Adipocyte (in vitro differentiated cells): Measurements from ENCODE around the gene LOXHD1.

Source experiments
- DNase-seq: peaks from one replicate; pipeline ENCODE4 v3.0.0-alpha.2; 2015; ENCODE audit warnings: low read depth
- H3K27me3 ChIP-seq: replicated peaks from 2 replicates; pipeline ENCODE4 v1.7.0; 2013; ENCODE audit warnings: mild to moderate bottlenecking, low read length, moderate library complexity; ENCODE audit not compliant: control insufficient read depth, insufficient read depth
- H3K36me3 ChIP-seq: 2 replicates; pipeline ENCODE4 v1.7.0; 2013; ENCODE audit warnings: low read length, mild to moderate bottlenecking, moderate library complexity; ENCODE audit not compliant: control insufficient read depth, insufficient read depth, severe bottlenecking
- H3K4me1 ChIP-seq: 2 replicates; pipeline ENCODE4 v1.7.0; 2013; ENCODE audit warnings: mild to moderate bottlenecking, low read length, moderate library complexity; ENCODE audit not compliant: control insufficient read depth, insufficient read depth
- H3K4me3 ChIP-seq: 2 replicates; pipeline ENCODE4 v1.7.0; 2013; ENCODE audit warnings: mild to moderate bottlenecking, low read length, moderate library complexity
- H3K9ac ChIP-seq: 2 replicates; pipeline ENCODE4 v1.7.0; 2013; ENCODE audit warnings: mild to moderate bottlenecking, low read length, moderate library complexity
- H3K9me3 ChIP-seq: 2 replicates; pipeline ENCODE4 v1.7.0; 2013; ENCODE audit warnings: mild to moderate bottlenecking, low read length, moderate library complexity; ENCODE audit not compliant: control insufficient read depth

Gene LOXHD1

GRCh38 chr18:46485675-46486194 is 171.3 kb downstream of the LOXHD1 start:
- no peak for DNase-seq
- no peaks in the 10 kb centered on the region for H3K36me3 ChIP-seq
- peaks cover 9% of the 10 kb centered on the region for H3K9me3 ChIP-seq
- peaks cover 24% of the 10 kb centered on the region for H3K27me3 ChIP-seq
- H3K4me3 ChIP-seq = no peak overlapping the region
- H3K9ac ChIP-seq = no peak overlapping the region
- H3K4me1 ChIP-seq = no peaks in the 10 kb centered on the region

GRCh38 chr18:46484971-46485370 is 172.0 kb downstream of the LOXHD1 start:
- Histone ChIP-seq H3K9ac (no peak overlapping the region), H3K36me3 (no peaks in the 10 kb centered on the region), H3K4me3 (no peak overlapping the region), H3K27me3 (peaks cover 24% of the 10 kb centered on the region), H3K4me1 (no peaks in the 10 kb centered on the region), H3K9me3 (peaks cover 9% of the 10 kb centered on the region)
- DNase-seq = no peak

DNA sequence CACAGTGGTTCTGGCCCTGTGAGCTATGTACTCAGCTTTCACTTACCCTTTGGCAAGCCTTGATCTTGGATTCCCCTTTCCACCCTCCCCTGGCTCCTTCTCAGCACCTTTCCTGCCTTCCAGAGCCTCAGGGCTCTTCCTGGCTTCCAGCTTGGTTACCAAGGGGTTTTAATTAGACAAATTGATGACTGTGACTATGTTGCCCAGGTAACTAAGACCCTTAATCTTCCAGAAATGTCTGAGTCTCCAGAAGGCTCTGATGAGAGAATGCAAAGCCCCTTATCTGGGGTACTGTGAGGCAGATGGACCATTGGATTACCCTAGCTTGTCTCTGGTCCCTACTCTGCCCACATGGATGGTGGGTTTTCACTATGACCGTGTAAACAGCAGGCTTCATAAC is 174.2 kb downstream of the LOXHD1 start:
- no peaks in the 10 kb centered on the region for H3K36me3 ChIP-seq
- H3K4me3 ChIP-seq = no peak overlapping the region
- no peak for DNase-seq
- H3K9me3 ChIP-seq = peaks cover 9% of the 10 kb centered on the region
- peaks cover 39% of the 10 kb centered on the region for H3K27me3 ChIP-seq
- no peaks in the 10 kb centered on the region for H3K4me1 ChIP-seq
- no peak overlapping the region for H3K9ac ChIP-seq

DNA sequence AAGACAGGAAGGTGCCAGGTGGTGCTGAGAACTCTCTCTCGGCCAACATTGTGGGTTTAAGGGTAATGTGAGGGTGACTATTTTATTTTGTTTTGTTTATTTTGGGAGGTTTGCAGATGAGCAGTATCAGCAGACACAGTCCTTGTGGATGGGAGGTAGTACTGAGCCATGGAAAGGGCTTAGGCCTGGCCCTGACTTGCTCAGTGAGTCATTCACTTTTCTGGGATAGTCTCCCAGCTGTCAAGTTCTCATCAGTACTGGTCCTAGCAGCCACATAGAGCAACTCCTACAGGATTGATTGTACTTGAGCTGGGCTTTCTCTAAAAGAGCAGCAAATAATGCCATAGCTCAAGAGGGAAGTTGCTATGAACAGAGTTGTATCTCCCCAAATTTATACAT is 175.2 kb downstream of the LOXHD1 start:
- no peak for DNase-seq
- Histone ChIP-seq H3K9ac (no peak overlapping the region), H3K9me3 (peaks cover 9% of the 10 kb centered on the region), H3K4me1 (no peaks in the 10 kb centered on the region), H3K4me3 (no peak overlapping the region), H3K36me3 (no peaks in the 10 kb centered on the region), H3K27me3 (peaks cover 45% of the 10 kb centered on the region)

GRCh38 chr18:46481048-46481846 is 175.8 kb downstream of the LOXHD1 start:
- no peaks in the 10 kb centered on the region for H3K36me3 ChIP-seq
- peaks cover 45% of the 10 kb centered on the region for H3K27me3 ChIP-seq
- no peak overlapping the region for H3K4me3 ChIP-seq
- peaks cover 9% of the 10 kb centered on the region for H3K9me3 ChIP-seq
- DNase-seq = peak; percentile 63
- H3K4me1 ChIP-seq = no peaks in the 10 kb centered on the region
- H3K9ac ChIP-seq = no peak overlapping the region

GRCh38 chr18:46480226-46480625 is 176.8 kb downstream of the LOXHD1 start:
- peaks cover 9% of the 10 kb centered on the region for H3K9me3 ChIP-seq
- H3K27me3 ChIP-seq = peaks cover 45% of the 10 kb centered on the region

GRCh38 chr18:46478796-46479195 is 178.2 kb downstream of the LOXHD1 start:
- peaks cover 32% of the 10 kb centered on the region for H3K27me3 ChIP-seq
- no peak overlapping the region for H3K4me3 ChIP-seq
- no peaks in the 10 kb centered on the region for H3K4me1 ChIP-seq
- H3K9me3 ChIP-seq = peaks cover 9% of the 10 kb centered on the region
- no peak overlapping the region for H3K9ac ChIP-seq
- no peak for DNase-seq
- H3K36me3 ChIP-seq = no peaks in the 10 kb centered on the region

More at GRCh38 chr18:46480226-46480625, 176.8 kb downstream of the LOXHD1 start:
- Histone ChIP-seq H3K36me3 (no peaks in the 10 kb centered on the region), H3K4me1 (no peaks in the 10 kb centered on the region), H3K4me3 (no peak overlapping the region), H3K9ac (no peak overlapping the region)
- peak; percentile 24 for DNase-seq

- no peak for DNase-seq
Observed at GRCh38 chr18:46477425-46478011, 179.5 kb downstream of the LOXHD1 start.

DNA sequence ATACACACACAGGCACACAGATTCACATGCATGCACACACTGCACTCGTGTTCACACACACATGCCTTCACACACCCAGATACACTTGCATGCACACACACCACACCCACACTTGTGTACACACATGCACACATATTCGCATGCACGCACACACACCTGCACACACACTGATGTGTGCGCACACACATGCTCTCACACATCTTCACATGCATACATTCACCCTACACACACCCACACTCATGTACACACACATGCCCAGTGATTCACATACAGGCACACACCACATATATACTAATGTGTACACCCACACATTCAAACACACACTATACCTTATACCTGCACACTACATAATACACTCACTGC is 181.6 kb downstream of the LOXHD1 start:
- Histone ChIP-seq H3K4me3 (no peak overlapping the region), H3K9me3 (no peaks in the 10 kb centered on the region), H3K36me3 (no peaks in the 10 kb centered on the region), H3K4me1 (no peaks in the 10 kb centered on the region), H3K27me3 (peaks cover 40% of the 10 kb centered on the region), H3K9ac (no peak overlapping the region)
- no peak for DNase-seq

More at GRCh38 chr18:46477425-46478011, 179.5 kb downstream of the LOXHD1 start:
- Histone ChIP-seq H3K36me3 (no peaks in the 10 kb centered on the region), H3K9ac (no peak overlapping the region), H3K4me3 (no peak overlapping the region), H3K4me1 (no peaks in the 10 kb centered on the region), H3K27me3 (peaks cover 32% of the 10 kb centered on the region), H3K9me3 (peaks cover 6% of the 10 kb centered on the region)

DNA sequence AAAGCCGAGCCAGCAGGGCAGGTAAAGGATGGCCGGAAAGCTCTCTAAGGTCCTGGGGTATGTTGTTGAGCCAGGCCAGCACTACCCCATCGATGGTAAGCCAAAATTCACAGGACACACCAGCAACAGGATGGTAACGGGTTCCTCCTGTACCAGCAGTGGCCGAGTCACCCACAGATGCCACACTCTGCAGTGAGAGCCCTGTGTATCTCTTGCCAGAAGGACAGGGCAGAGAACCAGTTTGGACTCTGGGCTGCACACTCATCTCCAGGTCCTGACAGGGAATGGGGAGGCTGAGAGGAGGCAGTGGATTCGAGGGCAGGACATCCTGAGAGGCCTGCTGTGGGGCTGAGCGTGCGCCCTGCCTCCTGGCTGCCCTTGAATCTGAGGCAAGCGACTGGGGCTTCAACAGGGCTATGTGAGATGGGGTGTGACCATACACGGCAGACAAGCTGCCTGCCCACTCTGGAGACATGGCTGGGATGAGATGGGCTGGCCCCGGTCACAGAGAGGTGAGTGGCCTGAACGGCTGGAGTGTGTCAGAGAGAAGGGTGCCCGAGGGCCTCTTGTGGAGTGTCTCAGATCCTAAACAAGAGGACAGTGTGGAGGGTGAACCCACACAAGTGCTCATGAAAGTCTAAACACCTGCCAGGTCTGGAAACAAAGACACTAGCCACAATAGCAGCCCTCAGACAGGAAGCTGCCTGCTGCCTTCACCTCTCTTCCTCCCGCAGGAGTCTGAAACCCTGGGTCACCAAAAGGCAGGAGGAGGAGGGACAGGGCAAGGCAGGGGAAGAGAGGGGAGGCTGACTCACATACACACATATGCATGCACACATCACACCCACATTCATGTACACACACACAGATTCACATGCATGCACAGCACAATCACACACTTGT is 182.3 kb downstream of the LOXHD1 start:
- Histone ChIP-seq H3K9ac (no peak overlapping the region), H3K27me3 (peaks cover 43% of the 10 kb centered on the region), H3K9me3 (no peaks in the 10 kb centered on the region), H3K4me3 (no peak overlapping the region), H3K36me3 (no peaks in the 10 kb centered on the region), H3K4me1 (no peaks in the 10 kb centered on the region)
- no peak for DNase-seq
